PC-3 (cell line): ENCODE results near the gene TMEM209. TPM values are rescaled to one million over a fixed set of nuclear protein-coding genes. Genes with fewer than 3 reads are reported as not detected.

Source experiments
- ATAC-seq: fragments of 200-7000 bp; cut with Tn5 transposase; 2 replicates; pipeline ENCODE4 v1.9.1; 2020; ENCODE audit warnings: mild to moderate bottlenecking, moderate library complexity
- BruUV-seq: library from RNA; stranded (reverse); fragments of 400-500 nt; replicated peaks from 2 replicates; lab custom pipeline; 2021; lab: Mats Ljungman, UMichigan
- CTCF ChIA-PET: fragments of 300-600 bp; sonication (Branson Sonifier 250); formaldehyde crosslinking; loops from one replicate; lab custom pipeline; 2022; ENCODE audit warnings: antibody characterized with exemption; lab: Charles Lee
- POLR2A ChIA-PET: fragments of 300-600 bp; sonication (Branson Sonifier 250); formaldehyde crosslinking; loops from one replicate; lab custom pipeline; 2022; ENCODE audit warnings: antibody characterized with exemption; ENCODE audit not compliant: unreplicated experiment; lab: Charles Lee
- DNase-seq: peaks from one replicate; pipeline ENCODE4 v3.0.0-alpha.2; 2015
- H2AFZ ChIP-seq: fragments of 300-600 bp; sonication (generic); 2 replicates; pipeline ENCODE4 v1.6.0; 2016; ENCODE audit warnings: antibody characterized with exemption, low read length
- H3F3A ChIP-seq: fragments of 300-600 bp; sonication (generic); one replicate; pipeline ENCODE4 v1.6.0; 2017; ENCODE audit warnings: antibody characterized with exemption, low read length, control low read depth, mild to moderate bottlenecking; ENCODE audit not compliant: unreplicated experiment
- H3K27ac ChIP-seq: fragments of 300-600 bp; sonication (generic); 2 replicates; pipeline ENCODE4 v1.5.1; 2016; ENCODE audit warnings: mild to moderate bottlenecking, low read length
- H3K27me3 ChIP-seq: fragments of 300-600 bp; sonication (generic); 2 replicates; pipeline ENCODE4 v1.6.1; 2016; ENCODE audit warnings: low read length, mixed read lengths
- H3K36me3 ChIP-seq: fragments of 300-600 bp; sonication (generic); 2 replicates; pipeline ENCODE4 v1.6.1; 2016; ENCODE audit warnings: low read depth, mixed run types, low read length, mixed read lengths
- H3K4me1 ChIP-seq: fragments of 300-600 bp; sonication (generic); 2 replicates; pipeline ENCODE4 v1.5.1; 2016; ENCODE audit warnings: low read length; ENCODE audit not compliant: insufficient read depth
- H3K4me2 ChIP-seq: fragments of 300-600 bp; sonication (generic); 2 replicates; pipeline ENCODE4 v1.6.0; 2016; ENCODE audit warnings: low read length
- H3K4me3 ChIP-seq: fragments of 300-600 bp; sonication (generic); 2 replicates; pipeline ENCODE4 v1.5.1; 2016; ENCODE audit warnings: mild to moderate bottlenecking, low read length, mixed read lengths
- H3K79me2 ChIP-seq: fragments of 300-600 bp; sonication (generic); 2 replicates; pipeline ENCODE4 v1.6.1; 2017; ENCODE audit warnings: low read length, mixed read lengths
- H3K9ac ChIP-seq: fragments of 300-600 bp; sonication (generic); 2 replicates; pipeline ENCODE4 v1.6.0; 2016; ENCODE audit warnings: mild to moderate bottlenecking, low read length
- H3K9me2 ChIP-seq: fragments of 300-600 bp; sonication (generic); replicated peaks from 2 replicates; pipeline ENCODE4 v1.6.1; 2016; ENCODE audit warnings: mixed run types, low read length, mixed read lengths
- H3K9me3 ChIP-seq: fragments of 300-600 bp; sonication (generic); 2 replicates; pipeline ENCODE4 v1.6.1; 2016; ENCODE audit warnings: low read length, mixed read lengths
- H4K20me1 ChIP-seq: fragments of 300-600 bp; sonication (generic); 2 replicates; pipeline ENCODE4 v1.6.1; 2016; ENCODE audit warnings: low read length, mixed read lengths
- CTCF ChIP-seq: fragments of 300-600 bp; sonication (generic); conservative IDR thresholded peaks from 2 replicates; pipeline ENCODE4 v1.5.1; 2017; ENCODE audit warnings: antibody characterized with exemption, low read depth, mild to moderate bottlenecking, low read length
- EZH2 ChIP-seq: fragments of 300-600 bp; sonication (generic); IDR thresholded peaks from one replicate; pipeline ENCODE4 v1.6.1; 2017; ENCODE audit warnings: antibody characterized with exemption, mild to moderate bottlenecking, low read length; ENCODE audit not compliant: unreplicated experiment
- EZH2phosphoT487 ChIP-seq: fragments of 300-600 bp; sonication (generic); IDR thresholded peaks from 2 replicates; pipeline ENCODE4 v1.6.1; 2018; ENCODE audit warnings: mild to moderate bottlenecking, antibody characterized with exemption, low read length, borderline replicate concordance
- intact Hi-C: fragments of 100-400 bp; cut with micrococcal nuclease; formaldehyde crosslinking; loops from 2 replicates; pipeline ENCODE4 v1.9.0; 2023
- total RNA-seq: library from RNA; depleted of rRNA; stranded (reverse); fragments of >200 nt; gene quantifications from 2 replicates; pipeline ENCODE4 v1.2.3, GENCODE V29; 2014

The TMEM209 gene
- total RNA-seq, 1 experiment from 2014 or later = 23.2 TPM

GRCh38 chr7:130142654-130143333 lies 62.4 kb downstream of the TMEM209 start:
- no peak overlapping the region for H3K4me3 ChIP-seq
- H3K79me2 ChIP-seq = no peaks in the 10 kb centered on the region
- H3K4me1 ChIP-seq = peaks cover 5% of the 10 kb centered on the region; the same call in 1 of the 2 replicates
- no peaks in the 10 kb centered on the region for H3F3A ChIP-seq
- DNase-seq (no peak), ATAC-seq (no peak)
- H3K4me2 ChIP-seq = no peak overlapping the region
- CTCF ChIA-PET = no interaction called here
- H3K9ac ChIP-seq = no peak overlapping the region
- TF ChIP-seq EZH2phosphoT487 (no peak), CTCF (no peak), EZH2 (no peak)
- BruUV-seq = no TSS peak
- no peaks in the 10 kb centered on the region for H3K9me3 ChIP-seq
- no peak overlapping the region for H2AFZ ChIP-seq
- no peaks in the 10 kb centered on the region for H3K36me3 ChIP-seq
- POLR2A ChIA-PET = no interaction called here
- no peaks in the 10 kb centered on the region for H3K9me2 ChIP-seq
- H3K27ac ChIP-seq = no peak overlapping the region
- intact Hi-C loops = no loop called here
- no peaks in the 10 kb centered on the region for H3K27me3 ChIP-seq
- H4K20me1 ChIP-seq = no peaks in the 10 kb centered on the region

GRCh38 chr7:130141884-130142653 lies 63.1 kb downstream of the TMEM209 start:
- Histone ChIP-seq H3K9me3 (no peaks in the 10 kb centered on the region), H3K27me3 (no peaks in the 10 kb centered on the region), H3K79me2 (no peaks in the 10 kb centered on the region), H2AFZ (no peak overlapping the region), H3K9me2 (no peaks in the 10 kb centered on the region), H4K20me1 (no peaks in the 10 kb centered on the region), H3F3A (no peaks in the 10 kb centered on the region), H3K4me1 (peaks cover 5% of the 10 kb centered on the region; the same call in 1 of the 2 replicates), H3K9ac (no peak overlapping the region), H3K27ac (no peak overlapping the region), H3K4me3 (no peak overlapping the region), H3K36me3 (0 out of 2 replicates have a peak, but pooled peaks cover 3% of the 10 kb centered on the region), H3K4me2 (no peak overlapping the region)
- ChIA-PET POLR2A (no interaction called here), CTCF (no interaction called here)
- TF ChIP-seq CTCF (no peak), EZH2phosphoT487 (no peak), EZH2 (no peak)
- intact Hi-C loops = no loop called here
- ATAC-seq (no peak), DNase-seq (no peak)
- no TSS peak for BruUV-seq
